ENCODE data around the gene PLEKHO2. TPM values are rescaled to one million over a fixed set of nuclear protein-coding genes. Genes with fewer than 3 reads are reported as not detected.

The PLEKHO2 gene
- total and polyA plus RNA-seq, 2 experiments from 2014 or later = 9.0 to 29.4 TPM

- TF ChIP-seq ZNF462 (CRISPR knock-in tag; IDR thresholded peaks at IDR 0.05) (no peak), ETS1 (IDR thresholded peaks at IDR 0.05) (no peak), CREB1 (CRISPR knock-in tag; IDR thresholded peaks at IDR 0.05; ENCODE audit: low read depth) (no peak), POLR2AphosphoS5 (IDR thresholded peaks at IDR 0.05; ENCODE audit: low read depth) (no peak), ZNF331 (CRISPR knock-in tag; IDR thresholded peaks at IDR 0.05; ENCODE audit: low read depth) (no peak), JUNB (IDR thresholded peaks at IDR 0.05; ENCODE audit: unreplicated experiment) (no peak)
Observed at GRCh38 chr15:64804619-64805018, 37.1 kb upstream of the PLEKHO2 start (continued).

- Mint-ChIP-seq H3K27ac (peak overlapping the region; percentile 97), H3K27me3 (ENCODE audit: insufficient read depth, low read depth, poor library complexity) (peaks cover 35% of the 10 kb centered on the region), H3K4me1 (peaks cover 50% of the 10 kb centered on the region), H3K4me3 (peak overlapping the region; percentile 70), H3K36me3 (ENCODE audit: low read depth) (peaks cover 4% of the 10 kb centered on the region; the same call in 2 of the 3 replicates), H3K9me3 (0 out of 3 replicates have a peak, but pooled peaks cover 3% of the 10 kb centered on the region)
- H4K20me1 ChIP-seq (replicated peaks; ENCODE audit: insufficient read depth) = no peaks in the 10 kb centered on the region
- no peak for ATAC-seq
- H3K4me1 ChIP-seq (ENCODE audit: insufficient read depth) = peaks cover 32% of the 10 kb centered on the region
- no peaks in the 10 kb centered on the region for H3K79me2 ChIP-seq (replicated peaks; ENCODE audit: insufficient read depth)
- peak overlapping the region; percentile 41 for H3K4me3 ChIP-seq
- H2AFZ ChIP-seq = no peak overlapping the region
- peak overlapping the region; percentile 100 for H3K27ac ChIP-seq (ENCODE audit: low read depth)
- H3K9me2 ChIP-seq (ENCODE audit: insufficient read depth) = no peaks in the 10 kb centered on the region
- H3K4me2 ChIP-seq = peak overlapping the region; percentile 71
- H3F3A ChIP-seq (replicated peaks; ENCODE audit: low read depth) = peaks cover 15% of the 10 kb centered on the region
- no peaks in the 10 kb centered on the region for H3K27me3 ChIP-seq (ENCODE audit: insufficient read depth)
- TF ChIP-seq CTCF (conservative IDR thresholded peaks at IDR 0.05; ENCODE audit: low read depth in 2 of 2) = no peak
- TF ChIP-seq POLR2AphosphoS5 (IDR thresholded peaks at IDR 0.05; ENCODE audit: low read depth) = no peak
- TF ChIP-seq ETS1 (IDR thresholded peaks at IDR 0.05) = no peak
- TF ChIP-seq JUNB (IDR thresholded peaks at IDR 0.05; ENCODE audit: unreplicated experiment) = no peak
- no peak for TF ChIP-seq ZNF114 (CRISPR knock-in tag; IDR thresholded peaks at IDR 0.05)
- H3K36me3 ChIP-seq (ENCODE audit: insufficient read depth) = no peaks in the 10 kb centered on the region
- no peak for DNase-seq (ENCODE audit: low spot score)
Observed at GRCh38 chr15:64806509-64806908, 35.2 kb upstream of the PLEKHO2 start.
